ENCODE measurements around the gene AKNAD1. TPM values are rescaled to one million over a fixed set of nuclear protein-coding genes. Genes with fewer than 3 reads are reported as not detected.

AKNAD1 gene
- total and polyA plus RNA-seq, 4 experiments from 2014 or later, result not detected

DNA sequence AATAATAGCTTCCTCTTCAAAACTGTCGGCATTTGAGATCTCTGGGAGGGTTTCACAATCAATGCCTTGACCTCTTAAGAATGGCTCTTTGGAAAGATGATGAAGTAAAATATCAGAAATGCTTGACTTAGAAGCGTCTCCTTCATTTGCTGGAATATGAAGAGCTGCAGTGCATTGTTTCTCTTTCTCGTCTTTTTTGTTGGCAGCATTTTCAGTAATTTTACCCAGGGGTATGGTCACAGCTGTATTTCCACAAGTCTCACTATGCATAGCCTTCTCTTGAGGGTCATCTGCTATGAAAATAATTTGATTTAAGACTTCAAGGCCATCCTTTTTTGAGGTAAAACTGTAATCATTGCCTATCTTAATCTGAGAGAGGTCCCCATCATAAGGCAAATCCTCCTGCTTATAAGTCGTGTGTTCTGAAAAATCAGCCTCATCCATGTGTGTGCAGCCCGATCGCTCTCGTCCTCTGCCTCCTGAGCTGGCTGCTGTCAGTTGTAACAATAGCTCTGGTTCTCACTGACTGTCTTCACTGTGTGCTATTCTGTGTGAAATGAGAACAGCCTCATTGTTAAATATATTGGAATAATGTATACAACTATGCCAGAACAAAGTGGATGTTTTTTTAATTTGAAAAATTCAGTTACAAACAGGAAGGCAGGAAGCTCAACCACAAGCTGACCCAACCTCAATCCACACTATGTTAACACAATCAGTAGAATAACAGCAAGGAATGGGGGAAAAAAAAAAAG is 4.5 kb downstream of the AKNAD1 start:
- H3K27me3 Mint-ChIP-seq, result peaks cover 5 to 12% of the 10 kb centered on the region in 2 donors
- POLR2A ChIA-PET (ENCODE audit: partially characterized antibody), result no interaction called here
- DNase-seq, result no peak

DNA sequence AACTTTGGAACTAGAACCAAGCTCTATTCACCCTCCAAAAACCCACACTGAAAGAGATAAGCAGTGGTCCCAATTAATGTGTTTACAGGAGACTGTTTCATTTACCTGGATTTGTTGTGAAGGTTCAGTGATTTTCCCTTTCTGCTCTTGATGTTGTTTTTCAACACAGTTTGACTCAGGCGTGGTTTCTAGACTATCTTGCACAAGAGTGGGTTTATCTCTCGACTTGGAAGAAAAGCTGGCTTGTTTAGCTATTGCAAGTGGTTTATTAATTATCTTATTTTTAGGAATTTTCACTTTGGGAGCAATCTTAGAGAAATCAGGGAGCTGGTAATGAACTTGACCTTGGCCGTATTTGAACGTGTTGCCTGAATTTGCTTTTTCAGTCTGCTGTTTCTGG is 5.3 kb downstream of the AKNAD1 start:
- Histone ChIP-seq H3K9me3 (ENCODE audit: control insufficient read depth in 1 of 2, low read length in 2 of 2) (no peaks in the 10 kb centered on the region), H3K27me3 (ENCODE audit: insufficient read depth, low read length) (no peaks in the 10 kb centered on the region), H3K36me3 (ENCODE audit: insufficient read depth, low read length) (no peaks in the 10 kb centered on the region), H3K27ac (ENCODE audit: low read depth, low read length) (no peak overlapping the region), H3K4me1 (ENCODE audit: insufficient read depth, low read length) (peaks cover 7% of the 10 kb centered on the region), H3K4me3 (ENCODE audit: low read length in 2 of 2) (no peak overlapping the region)
- POLR2A ChIA-PET (ENCODE audit: partially characterized antibody), result no interaction called here
- H3K4me1 Mint-ChIP-seq, result peaks cover 2 to 7% (median 6%) of the 10 kb centered on the region in 4 donors
- no peak overlapping the region for H3K27ac Mint-ChIP-seq
- H3K9me3 Mint-ChIP-seq, result peaks cover 0 to under 1% (median 0%) of the 10 kb centered on the region in 8 donors
- no peaks in the 10 kb centered on the region for H3K36me3 Mint-ChIP-seq
- DNase-seq, result no peak
- no peak overlapping the region for H3K4me3 Mint-ChIP-seq
- H3K27me3 Mint-ChIP-seq, result peaks cover 5 to 9% of the 10 kb centered on the region in 2 donors
- intact Hi-C loops (cut with micrococcal nuclease), result no loop called here
- CTCF ChIA-PET (ENCODE audit: partially characterized antibody), result interaction anchor here (1.1 to 4.3 kb wide), 3 partner anchors 14 to 45 kb away, joined by 3 to 25 read pairs (median 3); no protein-coding TSS in a partner anchor

More for the DNA sequence above, 4.5 kb downstream of the AKNAD1 start:
- CTCF ChIA-PET (ENCODE audit: partially characterized antibody), result interaction anchor here (1.1 to 4.3 kb wide), 4 partner anchors 13 to 45 kb away, joined by 3 to 25 read pairs (median 4); no protein-coding TSS in a partner anchor
- H3K4me1 Mint-ChIP-seq, result peaks cover 2 to 7% (median 6%) of the 10 kb centered on the region in 4 donors
- no peaks in the 10 kb centered on the region for H3K36me3 ChIP-seq (ENCODE audit: insufficient read depth, low read length)
- no peak overlapping the region for H3K4me3 Mint-ChIP-seq
- H3K9me3 ChIP-seq (ENCODE audit: control insufficient read depth in 1 of 2, low read length in 2 of 2), result no peaks in the 10 kb centered on the region
- H3K27ac ChIP-seq (ENCODE audit: low read depth, low read length), result no peak overlapping the region
- no peaks in the 10 kb centered on the region for H3K36me3 Mint-ChIP-seq
- peaks cover 0 to 2% (median 0%) of the 10 kb centered on the region in 8 donors for H3K9me3 Mint-ChIP-seq
- H3K4me3 ChIP-seq (ENCODE audit: low read length in 2 of 2), result no peak overlapping the region
- H3K4me1 ChIP-seq (ENCODE audit: insufficient read depth, low read length), result peaks cover 7% of the 10 kb centered on the region
- H3K27me3 ChIP-seq (ENCODE audit: insufficient read depth, low read length), result no peaks in the 10 kb centered on the region
- peak overlapping the region in 2 of 7 donors; percentile 40 to 62 for H3K27ac Mint-ChIP-seq
- intact Hi-C loops (cut with micrococcal nuclease), result no loop called here

DNA sequence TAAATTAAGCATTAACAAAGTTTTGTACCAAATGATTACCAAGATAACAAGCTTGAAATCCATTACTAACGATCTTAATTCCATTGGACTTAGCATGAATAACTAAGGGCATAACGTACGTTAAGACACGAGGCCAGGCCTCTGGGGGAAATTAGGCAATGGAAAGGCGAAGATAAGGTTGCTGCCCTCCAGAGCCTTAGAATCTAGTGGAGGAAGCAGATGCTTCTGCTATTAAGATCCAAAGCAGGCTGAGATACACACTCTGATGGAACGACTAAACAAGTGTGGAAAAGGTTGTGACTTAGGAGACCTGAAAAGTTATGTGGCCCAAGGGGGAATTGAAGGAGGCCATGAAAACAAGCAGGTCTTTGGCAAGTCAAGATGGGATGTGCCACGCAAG is 6.0 kb downstream of the AKNAD1 start:
- Histone ChIP-seq H3K27ac (ENCODE audit: low read depth, low read length) (no peak overlapping the region), H3K4me3 (ENCODE audit: low read length in 2 of 2) (no peak overlapping the region), H3K27me3 (ENCODE audit: insufficient read depth, low read length) (no peaks in the 10 kb centered on the region), H3K4me1 (ENCODE audit: insufficient read depth, low read length) (peaks cover 7% of the 10 kb centered on the region), H3K9me3 (ENCODE audit: control insufficient read depth in 1 of 2, low read length in 2 of 2) (no peaks in the 10 kb centered on the region), H3K36me3 (ENCODE audit: insufficient read depth, low read length) (no peaks in the 10 kb centered on the region)
- no peak for DNase-seq
- intact Hi-C loops (cut with micrococcal nuclease), result no loop called here
- Mint-ChIP-seq H3K27ac (no peak overlapping the region), H3K4me1 (peaks cover 2 to 7% (median 6%) of the 10 kb centered on the region in 4 donors), H3K4me3 (no peak overlapping the region), H3K9me3 (no peaks in the 10 kb centered on the region), H3K27me3 (peaks cover 3 to 7% of the 10 kb centered on the region in 2 donors), H3K36me3 (no peaks in the 10 kb centered on the region)
- ChIA-PET CTCF (ENCODE audit: partially characterized antibody) (interaction anchor here (4.3 kb wide), 1 partner anchor 22 kb away, joined by 25 read pairs; no protein-coding TSS in a partner anchor), POLR2A (ENCODE audit: partially characterized antibody) (no interaction called here)

DNA sequence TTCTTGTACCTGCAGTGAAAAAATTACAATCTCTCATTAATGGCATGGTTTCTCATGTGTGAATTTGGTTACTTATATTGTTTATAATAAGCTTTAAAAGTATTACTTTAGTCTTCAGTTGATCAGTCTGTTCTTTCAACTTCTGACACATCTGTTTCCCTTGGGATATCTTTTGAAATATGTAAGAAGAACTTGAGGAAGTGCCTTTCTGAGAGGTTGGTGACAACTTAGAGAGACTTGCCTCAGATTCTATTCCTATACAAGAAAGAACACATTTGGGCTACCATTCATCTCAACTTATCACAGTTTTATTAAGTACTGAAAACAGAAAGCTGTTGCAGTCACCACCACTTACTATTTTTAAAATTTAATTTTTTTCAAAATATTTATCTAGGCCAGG is 8.1 kb downstream of the AKNAD1 start:
- DNase-seq, result no peak
- H3K36me3 ChIP-seq (ENCODE audit: insufficient read depth, low read length), result no peaks in the 10 kb centered on the region
- no peaks in the 10 kb centered on the region for H3K9me3 ChIP-seq (ENCODE audit: control insufficient read depth in 1 of 2, low read length in 2 of 2)
- intact Hi-C loops (cut with micrococcal nuclease), result no loop called here
- Mint-ChIP-seq H3K9me3 (no peaks in the 10 kb centered on the region), H3K4me3 (no peak overlapping the region), H3K4me1 (peaks cover 2 to 7% (median 6%) of the 10 kb centered on the region in 4 donors), H3K27me3 (peaks cover 0 to 3% of the 10 kb centered on the region in 2 donors), H3K36me3 (no peaks in the 10 kb centered on the region), H3K27ac (no peak overlapping the region)
- H3K27ac ChIP-seq (ENCODE audit: low read depth, low read length), result no peak overlapping the region
- ChIA-PET POLR2A (ENCODE audit: partially characterized antibody) (no interaction called here), CTCF (ENCODE audit: partially characterized antibody) (interaction anchor here (1.2 kb wide), 1 partner anchor 21 kb away, joined by 3 read pairs; no protein-coding TSS in a partner anchor)
- peaks cover 7% of the 10 kb centered on the region for H3K4me1 ChIP-seq (ENCODE audit: insufficient read depth, low read length)
- H3K27me3 ChIP-seq (ENCODE audit: insufficient read depth, low read length), result no peaks in the 10 kb centered on the region
- no peak overlapping the region for H3K4me3 ChIP-seq (ENCODE audit: low read length in 2 of 2)

DNA sequence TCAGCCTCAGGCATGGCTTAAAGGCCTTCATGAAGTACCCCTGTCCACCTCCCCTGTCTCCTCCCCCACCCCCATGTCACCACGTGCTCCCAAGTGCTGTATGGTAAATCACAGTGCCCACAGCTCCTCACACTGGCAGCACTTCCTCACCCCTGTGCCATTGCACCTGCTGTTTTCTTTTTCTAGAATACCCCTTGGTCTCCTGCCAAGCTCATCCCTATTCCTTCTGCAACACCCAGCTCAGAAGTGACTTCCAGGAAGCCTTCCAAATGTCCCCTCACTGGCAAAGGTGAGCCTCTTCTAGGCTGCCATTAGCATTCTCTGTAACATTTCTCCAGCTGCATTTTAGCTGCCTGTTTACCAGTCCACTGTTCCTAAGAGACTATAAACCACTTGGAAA is 9.4 kb downstream of the AKNAD1 start:
- Histone ChIP-seq H3K36me3 (ENCODE audit: insufficient read depth, low read length) (no peaks in the 10 kb centered on the region), H3K4me1 (ENCODE audit: insufficient read depth, low read length) (peaks cover 3% of the 10 kb centered on the region), H3K27ac (ENCODE audit: low read depth, low read length) (no peak overlapping the region), H3K4me3 (ENCODE audit: low read length in 2 of 2) (no peak overlapping the region), H3K27me3 (ENCODE audit: insufficient read depth, low read length) (no peaks in the 10 kb centered on the region), H3K9me3 (ENCODE audit: control insufficient read depth in 1 of 2, low read length in 2 of 2) (no peaks in the 10 kb centered on the region)
- Mint-ChIP-seq H3K4me3 (no peak overlapping the region), H3K9me3 (no peaks in the 10 kb centered on the region), H3K4me1 (peaks cover 2 to 4% (median 4%) of the 10 kb centered on the region in 4 donors), H3K36me3 (no peaks in the 10 kb centered on the region), H3K27me3 (peaks cover 0 to under 1% of the 10 kb centered on the region in 2 donors), H3K27ac (peak overlapping the region in 2 of 7 donors; percentile 53 to 59)
- no peak for DNase-seq
- ChIA-PET CTCF (ENCODE audit: partially characterized antibody) (interaction anchor here (4.6 kb wide), 1 partner anchor 20 kb away, joined by 22 read pairs; no protein-coding TSS in a partner anchor), POLR2A (ENCODE audit: partially characterized antibody) (no interaction called here)
- intact Hi-C loops (cut with micrococcal nuclease), result no loop called here

DNA sequence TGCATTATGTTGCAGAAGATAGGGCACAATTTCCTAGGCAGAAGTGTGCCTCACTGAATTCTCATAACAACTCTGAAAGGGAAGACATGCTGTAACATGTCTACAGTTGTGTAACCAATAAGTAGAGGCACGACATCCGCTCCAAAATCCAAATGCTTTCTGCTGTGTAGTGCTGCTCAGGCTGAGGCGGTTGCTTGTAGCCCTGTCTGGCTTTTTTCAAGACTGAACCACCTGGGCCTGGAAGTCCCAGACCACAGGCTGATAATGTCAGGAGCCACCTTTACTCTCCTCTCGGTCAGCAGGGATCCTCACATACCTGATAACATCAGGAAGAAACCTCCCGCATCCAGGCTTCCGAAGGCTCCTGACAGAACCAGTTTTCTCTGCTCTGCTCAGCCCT is 10.9 kb downstream of the AKNAD1 start:
- Mint-ChIP-seq H3K36me3 (no peaks in the 10 kb centered on the region), H3K4me3 (no peak overlapping the region), H3K9me3 (no peaks in the 10 kb centered on the region), H3K27me3 (no peaks in the 10 kb centered on the region), H3K4me1 (no peaks in the 10 kb centered on the region), H3K27ac (no peak overlapping the region)
- intact Hi-C loops (cut with micrococcal nuclease), result no loop called here
- CTCF ChIA-PET (ENCODE audit: partially characterized antibody), result interaction anchor here (4.6 kb wide), 1 partner anchor 18 kb away, joined by 22 read pairs; no protein-coding TSS in a partner anchor
- H3K27ac ChIP-seq (ENCODE audit: low read depth, low read length), result no peak overlapping the region
- no peak for DNase-seq
- no peak overlapping the region for H3K4me3 ChIP-seq (ENCODE audit: low read length in 2 of 2)
- no peaks in the 10 kb centered on the region for H3K4me1 ChIP-seq (ENCODE audit: insufficient read depth, low read length)
- no peaks in the 10 kb centered on the region for H3K27me3 ChIP-seq (ENCODE audit: insufficient read depth, low read length)
- H3K36me3 ChIP-seq (ENCODE audit: insufficient read depth, low read length), result no peaks in the 10 kb centered on the region
- POLR2A ChIA-PET (ENCODE audit: partially characterized antibody), result no interaction called here
- no peaks in the 10 kb centered on the region for H3K9me3 ChIP-seq (ENCODE audit: control insufficient read depth in 1 of 2, low read length in 2 of 2)

DNA sequence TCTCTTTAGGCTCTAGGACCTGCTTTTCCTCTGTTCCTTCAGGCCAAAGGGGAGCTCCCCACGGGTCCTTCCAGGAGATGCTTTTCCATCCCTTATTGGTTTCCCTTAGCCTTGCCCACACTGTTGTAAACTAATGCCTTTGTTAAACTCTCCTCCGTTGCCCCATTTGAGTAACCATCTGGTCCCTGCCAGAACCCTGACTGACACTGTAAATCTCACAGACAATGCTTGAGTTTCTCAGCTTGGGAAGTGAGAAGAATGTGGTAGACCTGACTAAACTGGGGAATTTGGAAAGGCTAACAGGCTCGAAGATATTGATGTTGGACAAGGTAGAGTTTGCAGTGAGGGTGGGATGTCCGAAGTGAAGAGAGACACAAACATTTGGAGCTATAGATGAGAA is 11.4 kb downstream of the AKNAD1 start:
- DNase-seq, result no peak
- Mint-ChIP-seq H3K4me1 (no peaks in the 10 kb centered on the region), H3K4me3 (no peak overlapping the region), H3K27me3 (no peaks in the 10 kb centered on the region), H3K36me3 (no peaks in the 10 kb centered on the region), H3K9me3 (no peaks in the 10 kb centered on the region), H3K27ac (no peak overlapping the region)
- intact Hi-C loops (cut with micrococcal nuclease), result no loop called here
- no peak overlapping the region for H3K27ac ChIP-seq (ENCODE audit: low read depth, low read length)
- no peaks in the 10 kb centered on the region for H3K27me3 ChIP-seq (ENCODE audit: insufficient read depth, low read length)
- CTCF ChIA-PET (ENCODE audit: partially characterized antibody), result interaction anchor here (4.6 kb wide), 1 partner anchor 18 kb away, joined by 22 read pairs; no protein-coding TSS in a partner anchor
- H3K9me3 ChIP-seq (ENCODE audit: control insufficient read depth in 1 of 2, low read length in 2 of 2), result no peaks in the 10 kb centered on the region
- no peaks in the 10 kb centered on the region for H3K36me3 ChIP-seq (ENCODE audit: insufficient read depth, low read length)
- POLR2A ChIA-PET (ENCODE audit: partially characterized antibody), result no interaction called here
- H3K4me1 ChIP-seq (ENCODE audit: insufficient read depth, low read length), result no peaks in the 10 kb centered on the region
- no peak overlapping the region for H3K4me3 ChIP-seq (ENCODE audit: low read length in 2 of 2)
